ENCODE results near the gene NRAP.

GRCh38 chr10:113560071-113560470 lies 103.8 kb downstream of the NRAP start:
- TF ChIP-seq POLR2A (IDR thresholded peaks at IDR 0.05; ENCODE audit: low read depth, low read length) (no peak), POLR2AphosphoS5 (IDR thresholded peaks at IDR 0.05; ENCODE audit: low read depth, low read length) (no peak), TAF1 (IDR thresholded peaks at IDR 0.05; ENCODE audit: low read depth, low read length) (no peak), SPI1 (IDR thresholded peaks at IDR 0.05; ENCODE audit: low read depth, low read length) (no peak), PAX5 (IDR thresholded peaks at IDR 0.05; ENCODE audit: insufficient read depth, low read length, severe bottlenecking) (no peak)
